A673 (cell line): ENCODE results near the gene SLC23A2. TPM values are rescaled to one million over a fixed set of nuclear protein-coding genes. Genes with fewer than 3 reads are reported as not detected.
"Not testable (repeated sequence)": the region's sequence is repeated elsewhere in the genome, so short reads cannot be mapped to it uniquely, and the experiment has no call there.

ENCODE experiments used
- BruUV-seq: library from RNA; stranded (reverse); fragments of 400-500 nt; replicated peaks from 2 replicates; lab custom pipeline; 2021; lab: Mats Ljungman, UMichigan
- CTCF ChIA-PET: fragments of 300-600 bp; sonication (Branson Sonifier 250); formaldehyde crosslinking; loops from one replicate; lab custom pipeline; 2022; ENCODE audit warnings: antibody characterized with exemption; lab: Charles Lee
- POLR2A ChIA-PET: fragments of 300-600 bp; sonication (Branson Sonifier 250); formaldehyde crosslinking; loops from one replicate; lab custom pipeline; 2022; ENCODE audit warnings: antibody characterized with exemption; ENCODE audit not compliant: low non-redundant PET; lab: Charles Lee
- DNase-seq: peaks from one replicate; pipeline ENCODE4 v3.0.0-alpha.2; 2015; ENCODE audit warnings: low spot score
- H3K27ac ChIP-seq: fragments of 200-600 bp; sonication (generic); 2 replicates; pipeline ENCODE4 v1.5.1; 2016; ENCODE audit warnings: mixed run types, low read depth, mild to moderate bottlenecking, mixed read lengths, antibody characterized with exemption, low read length; ENCODE audit not compliant: poor library complexity, severe bottlenecking
- H3K27me3 ChIP-seq: fragments of 200-600 bp; sonication (generic); replicated peaks from 2 replicates; pipeline ENCODE4 v1.6.1; 2017; ENCODE audit warnings: mixed run types, low read depth, mild to moderate bottlenecking, mixed read lengths, antibody characterized with exemption, low read length; ENCODE audit not compliant: insufficient read depth, poor library complexity
- H3K36me3 ChIP-seq: fragments of 200-600 bp; sonication (generic); 2 replicates; pipeline ENCODE4 v1.6.1; 2016; ENCODE audit warnings: mixed run types, mild to moderate bottlenecking, mixed read lengths, antibody characterized with exemption, low read length; ENCODE audit not compliant: insufficient read depth, poor library complexity, severe bottlenecking
- H3K4me1 ChIP-seq: fragments of 200-600 bp; sonication (generic); 2 replicates; pipeline ENCODE4 v1.6.1; 2017; ENCODE audit warnings: mixed run types, mild to moderate bottlenecking, mixed read lengths, antibody characterized with exemption, low read length; ENCODE audit not compliant: insufficient read depth, poor library complexity, severe bottlenecking
- H3K4me3 ChIP-seq: fragments of 200-600 bp; sonication (generic); 2 replicates; pipeline ENCODE4 v1.5.1; 2016; ENCODE audit warnings: low read depth, mixed run types, mild to moderate bottlenecking, mixed read lengths, low read length; ENCODE audit not compliant: poor library complexity, severe bottlenecking
- H3K9me3 ChIP-seq: fragments of 200-600 bp; sonication (generic); 2 replicates; pipeline ENCODE4 v1.6.1; 2016; ENCODE audit warnings: mixed run types, low read depth, mild to moderate bottlenecking, mixed read lengths, antibody characterized with exemption, low read length; ENCODE audit not compliant: poor library complexity, severe bottlenecking
- EZH2 ChIP-seq: fragments of 200-600 bp; sonication (generic); IDR thresholded peaks from 2 replicates; pipeline ENCODE4 v1.6.1; 2017; ENCODE audit warnings: borderline replicate concordance, low read depth, mild to moderate bottlenecking, mixed read lengths, antibody characterized with exemption, low read length; ENCODE audit not compliant: poor library complexity, severe bottlenecking
- intact Hi-C: fragments of 100-400 bp; cut with micrococcal nuclease; formaldehyde crosslinking; loops from one replicate; pipeline ENCODE4 v1.10.0; 2022; ENCODE audit not compliant: unreplicated experiment
- total RNA-seq: library from RNA; stranded (reverse); gene quantifications from 2 replicates; pipeline ENCODE4 v1.2.3, GENCODE V29; 2021
- TF ChIP-seq, protein P1 (sequence below): fragments of 300-800, 200-600 bp; sonication (generic); conservative IDR thresholded peaks from 2 replicates; pipeline ENCODE4 v1.5.1; 2017; ENCODE audit warnings: low read depth, mild to moderate bottlenecking, antibody characterized with exemption, low read length, moderate library complexity, mixed read lengths

The SLC23A2 gene
- total RNA-seq, 1 experiment from 2014 or later, result 29.4 TPM

DNA sequence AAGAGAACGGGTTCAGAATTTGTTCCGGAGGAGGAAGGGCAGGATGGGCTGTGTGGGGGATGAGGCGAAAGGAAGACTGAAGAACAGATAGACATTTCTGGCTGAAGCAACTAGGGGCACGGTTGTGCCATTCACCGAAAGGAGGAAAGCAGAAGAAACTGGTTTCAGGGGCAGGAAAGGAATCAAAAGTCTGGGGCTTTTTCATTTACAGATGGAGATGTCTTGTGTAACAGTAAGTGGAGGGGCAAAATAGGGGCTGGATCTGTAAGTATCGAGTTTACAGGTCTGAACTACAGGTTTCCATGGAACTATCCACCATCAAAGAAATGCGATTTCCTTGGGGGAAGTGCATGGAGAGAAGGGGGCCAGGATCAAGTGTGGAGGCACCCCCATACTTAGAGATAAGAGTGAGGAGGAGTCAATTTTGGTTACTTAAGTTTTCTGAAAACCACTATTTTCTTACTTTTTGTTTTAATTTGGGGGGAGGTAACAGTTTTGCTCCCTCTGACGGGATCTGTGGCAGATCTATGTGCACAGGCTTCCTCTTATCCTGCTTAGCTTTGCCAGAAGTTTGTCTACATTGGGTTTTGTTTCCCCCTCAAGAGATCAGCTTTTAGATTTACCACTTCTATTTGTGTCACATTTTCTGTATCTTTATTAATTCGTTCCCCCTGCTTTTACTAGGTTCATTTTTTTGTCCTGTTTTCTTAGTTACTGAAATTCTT, 120.1 kb downstream of the SLC23A2 start:
- Histone ChIP-seq H3K27me3 (no peaks in the 10 kb centered on the region), H3K4me3 (no peak overlapping the region), H3K27ac (no peak overlapping the region), H3K36me3 (no peaks in the 10 kb centered on the region), H3K9me3 (no peaks in the 10 kb centered on the region), H3K4me1 (peaks cover under 1% of the 10 kb centered on the region)
- no TSS peak for BruUV-seq
- ChIA-PET POLR2A (no interaction called here), CTCF (no interaction called here)
- intact Hi-C loops, result no loop called here
- no peak for TF ChIP-seq EZH2
- TF ChIP-seq, protein P1, sequence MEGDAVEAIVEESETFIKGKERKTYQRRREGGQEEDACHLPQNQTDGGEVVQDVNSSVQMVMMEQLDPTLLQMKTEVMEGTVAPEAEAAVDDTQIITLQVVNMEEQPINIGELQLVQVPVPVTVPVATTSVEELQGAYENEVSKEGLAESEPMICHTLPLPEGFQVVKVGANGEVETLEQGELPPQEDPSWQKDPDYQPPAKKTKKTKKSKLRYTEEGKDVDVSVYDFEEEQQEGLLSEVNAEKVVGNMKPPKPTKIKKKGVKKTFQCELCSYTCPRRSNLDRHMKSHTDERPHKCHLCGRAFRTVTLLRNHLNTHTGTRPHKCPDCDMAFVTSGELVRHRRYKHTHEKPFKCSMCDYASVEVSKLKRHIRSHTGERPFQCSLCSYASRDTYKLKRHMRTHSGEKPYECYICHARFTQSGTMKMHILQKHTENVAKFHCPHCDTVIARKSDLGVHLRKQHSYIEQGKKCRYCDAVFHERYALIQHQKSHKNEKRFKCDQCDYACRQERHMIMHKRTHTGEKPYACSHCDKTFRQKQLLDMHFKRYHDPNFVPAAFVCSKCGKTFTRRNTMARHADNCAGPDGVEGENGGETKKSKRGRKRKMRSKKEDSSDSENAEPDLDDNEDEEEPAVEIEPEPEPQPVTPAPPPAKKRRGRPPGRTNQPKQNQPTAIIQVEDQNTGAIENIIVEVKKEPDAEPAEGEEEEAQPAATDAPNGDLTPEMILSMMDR, result no peak
- DNase-seq, result no peak

DNA sequence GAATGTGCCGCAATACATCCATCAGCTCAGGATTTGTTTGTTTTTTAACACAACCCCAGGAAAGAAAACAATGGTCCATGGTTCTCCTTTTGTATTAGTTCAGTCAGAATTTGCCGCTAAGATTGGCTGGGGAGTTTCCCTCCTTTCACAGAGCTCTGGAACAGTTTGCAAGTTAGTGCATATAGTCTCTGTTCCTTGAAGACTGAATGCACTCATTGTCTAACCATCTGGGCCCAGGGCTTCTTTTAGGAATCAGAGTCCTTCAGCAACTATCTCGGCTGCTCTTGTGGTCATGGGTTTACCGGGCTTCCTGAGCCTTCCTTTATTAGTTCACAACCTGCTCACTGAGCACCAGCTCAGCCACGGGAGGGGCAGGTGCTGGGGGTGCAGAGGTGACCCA, 121.3 kb downstream of the SLC23A2 start:
- DNase-seq, result no peak
- CTCF ChIA-PET, result no interaction called here
- H3K36me3 ChIP-seq, result no peaks in the 10 kb centered on the region
- no peaks in the 10 kb centered on the region for H3K9me3 ChIP-seq
- POLR2A ChIA-PET, result no interaction called here
- no peaks in the 10 kb centered on the region for H3K27me3 ChIP-seq
- intact Hi-C loops, result no loop called here
- no peak overlapping the region for H3K4me3 ChIP-seq
- TF ChIP-seq, protein P1, result no peak
- no peak for TF ChIP-seq EZH2
- BruUV-seq, result no TSS peak
- peaks cover 6% of the 10 kb centered on the region for H3K4me1 ChIP-seq
- no peak overlapping the region for H3K27ac ChIP-seq

DNA sequence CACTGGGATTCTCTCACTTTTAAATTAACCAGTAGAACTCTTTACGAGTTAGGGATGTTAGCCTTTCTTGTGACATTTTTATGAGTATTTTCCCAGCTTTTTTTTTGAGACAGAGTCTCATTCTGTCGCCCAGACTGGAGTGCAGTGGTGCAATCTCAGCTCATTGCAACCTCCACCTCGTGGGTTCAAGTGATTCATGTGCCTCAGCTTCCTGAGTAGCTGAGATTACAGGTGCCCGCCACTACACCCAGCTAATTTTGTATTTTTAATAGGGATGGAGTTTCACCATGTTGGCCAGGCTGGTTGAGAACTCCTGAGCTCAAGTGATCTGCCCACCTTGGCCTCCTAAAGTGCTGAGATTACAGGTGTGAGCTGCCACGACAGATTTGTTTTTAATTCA, 123.2 kb downstream of the SLC23A2 start:
- CTCF ChIA-PET, POLR2A ChIA-PET: not testable (repeated sequence)

DNA sequence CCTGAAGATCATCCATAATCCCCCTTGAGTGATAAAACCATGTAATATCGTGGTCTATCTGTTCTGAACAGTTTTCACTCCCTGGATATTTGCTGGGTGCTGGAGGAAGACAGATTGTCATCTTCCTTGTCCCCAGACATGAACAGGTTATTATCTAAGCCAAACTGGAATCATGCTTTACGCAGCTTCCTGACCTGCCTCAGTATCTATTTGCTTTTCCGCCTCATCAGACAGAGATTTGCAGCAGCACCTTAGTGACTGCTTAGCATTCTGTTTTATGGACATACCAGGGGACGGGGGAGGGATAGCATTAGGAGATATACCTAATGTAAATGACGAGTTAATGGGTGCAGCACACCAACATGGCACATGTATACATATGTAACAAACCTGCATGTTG, 124.6 kb downstream of the SLC23A2 start:
- peaks cover 6% of the 10 kb centered on the region for H3K4me1 ChIP-seq
- H3K4me3 ChIP-seq, result no peak overlapping the region
- H3K27ac ChIP-seq, result no peak overlapping the region
- intact Hi-C loops, result no loop called here
- no peaks in the 10 kb centered on the region for H3K9me3 ChIP-seq
- ChIA-PET POLR2A (no interaction called here), CTCF (no interaction called here)
- no peak for DNase-seq
- no TSS peak for BruUV-seq
- no peaks in the 10 kb centered on the region for H3K27me3 ChIP-seq
- TF ChIP-seq, protein P1, result no peak
- H3K36me3 ChIP-seq, result peaks cover 19% of the 10 kb centered on the region

More for the DNA sequence above, 123.2 kb downstream of the SLC23A2 start:
- DNase-seq, BruUV-seq, H3K27me3 ChIP-seq, H3K27ac ChIP-seq, H3K9me3 ChIP-seq, H3K4me1 ChIP-seq, H3K4me3 ChIP-seq, intact Hi-C loops: not testable (repeated sequence)
- H3K36me3 ChIP-seq, result peaks cover 16% of the 10 kb centered on the region
